Stimulated activated CD4-positive, alpha-beta T cell treated with anti-CD3 and anti-CD28 coated beads, Interleukin-15, amount 100 ng/mL, for 1 hour (primary cell): Measurements from ENCODE around the gene MTHFR.
A peak's percentile ranks its signal among the peaks of the same experiment; 100 is the strongest.

Experiments used
- DNase-seq, 2 donors: peaks; one replicate each; pipeline ENCODE4 v3.0.0-alpha.2; 2020; ENCODE audit warnings: low read depth in 1 of 2, low spot score in 1 of 2

Gene MTHFR

DNA sequence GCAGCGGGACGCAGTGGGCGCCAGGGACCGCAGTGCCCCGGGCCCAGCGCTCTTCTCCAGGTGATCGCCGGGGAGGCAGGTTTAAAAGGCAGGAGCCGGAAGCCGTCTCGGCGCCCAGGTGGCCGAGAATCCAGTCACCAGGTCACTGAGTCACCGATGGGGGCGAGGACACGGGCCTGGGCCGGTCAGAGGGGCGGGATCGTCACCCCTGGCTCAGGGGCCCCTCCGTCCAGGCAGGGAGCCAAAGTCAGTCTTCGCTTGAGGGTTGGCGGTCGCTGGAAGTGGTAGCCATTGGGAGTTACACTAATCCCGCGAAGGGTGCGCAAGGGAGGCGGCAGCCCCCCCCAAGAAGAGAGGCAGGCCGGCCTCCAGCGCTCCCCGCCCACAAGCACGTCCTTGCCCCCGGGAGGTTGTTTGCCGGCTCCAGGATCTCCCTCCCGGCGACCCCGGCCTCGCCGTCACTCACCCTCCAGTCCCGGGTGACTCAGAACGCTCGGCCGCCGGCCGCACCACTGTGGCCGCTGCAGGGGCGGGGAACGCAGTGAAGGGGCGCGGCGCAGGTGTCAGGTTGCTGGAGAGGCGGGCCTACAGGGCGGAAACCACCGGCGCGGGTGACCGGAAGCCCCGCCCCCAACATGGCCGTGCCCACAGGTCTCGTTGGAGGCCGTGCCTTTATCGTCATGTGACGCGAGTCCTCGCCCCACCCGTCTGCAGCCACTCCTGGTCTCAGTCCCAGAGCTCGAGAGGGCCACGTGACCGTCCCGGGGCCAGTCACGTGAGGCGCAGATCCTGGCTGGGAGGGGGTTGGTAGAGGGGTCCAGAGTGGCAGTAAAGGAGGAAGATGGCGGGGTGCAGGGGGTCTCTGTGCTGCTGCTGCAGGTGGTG lies at the start of gene MTHFR, which contains the start of gene CLCN6:
Gene MTHFR, minus strand, starts transcription at position 543 of the 885 bp plus-strand sequence. CDS start 2,848 bp downstream, outside the sequence.
Gene CLCN6, plus strand, starts transcription at position 770 of the 885 bp plus-strand sequence. Its CDS starts 72 bp downstream, at position 842.
- peak; percentile 94 to 96 for DNase-seq

DNA sequence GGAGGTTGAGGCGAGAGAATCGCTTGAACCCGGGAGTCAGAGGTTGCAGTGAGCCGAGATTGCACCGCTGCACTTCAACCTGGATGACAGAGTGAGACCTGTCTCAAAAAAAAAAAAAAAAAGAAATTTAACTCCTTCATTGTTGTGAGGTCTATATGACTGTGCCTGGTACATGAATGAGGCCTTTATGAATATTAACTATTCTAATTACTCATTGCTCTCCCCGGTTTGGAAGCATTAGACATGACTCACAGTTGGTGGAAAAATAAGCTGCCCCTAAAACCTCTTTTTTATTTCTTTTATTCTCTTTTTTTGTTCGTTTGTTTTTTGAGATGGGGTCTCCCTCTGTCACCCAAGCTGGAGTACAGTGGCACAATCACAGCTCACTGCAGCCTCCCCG lies 49.7 kb upstream of the MTHFR start:
- DNase-seq = no peak

DNA sequence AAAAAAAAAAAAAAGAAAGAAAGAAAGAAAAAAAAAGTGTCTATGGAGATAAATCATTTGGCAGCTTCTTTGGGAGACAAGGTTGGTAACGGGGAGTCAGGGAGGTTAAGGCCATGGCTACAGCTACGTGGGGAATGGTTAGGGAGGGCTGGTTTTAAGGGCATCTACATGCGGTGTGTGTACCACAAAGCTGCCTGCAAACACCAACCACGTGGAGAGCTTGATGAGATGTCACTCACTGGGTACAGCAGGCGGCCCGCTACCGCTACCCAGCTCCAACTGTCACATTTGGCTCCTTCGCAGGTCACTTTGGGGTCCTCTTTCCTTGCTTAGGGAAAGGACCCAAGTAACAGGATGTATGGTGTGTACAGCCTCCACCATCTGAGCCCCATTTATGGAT lies 48.8 kb upstream of the MTHFR start:
- no peak for DNase-seq

DNA sequence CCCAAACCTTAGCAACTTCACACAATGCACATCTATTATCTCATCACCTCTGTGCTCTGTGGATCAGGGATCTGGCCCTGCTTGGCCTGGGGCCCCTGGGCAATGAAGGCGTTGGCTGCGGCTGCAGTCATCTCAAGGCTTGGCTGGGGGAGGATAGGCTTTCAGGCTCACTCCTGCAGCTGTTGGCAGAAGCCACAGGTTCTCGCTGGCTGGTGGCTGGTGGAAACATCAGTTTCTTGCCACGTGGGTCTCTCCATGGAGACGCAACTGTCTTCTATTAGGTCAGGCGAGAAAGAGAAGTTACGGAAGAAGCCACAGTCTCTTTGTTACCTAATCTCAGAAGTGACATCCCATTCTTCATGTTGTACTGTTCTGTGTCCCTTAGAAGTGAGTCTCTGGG lies 45.4 kb upstream of the MTHFR start:
- no peak for DNase-seq

DNA sequence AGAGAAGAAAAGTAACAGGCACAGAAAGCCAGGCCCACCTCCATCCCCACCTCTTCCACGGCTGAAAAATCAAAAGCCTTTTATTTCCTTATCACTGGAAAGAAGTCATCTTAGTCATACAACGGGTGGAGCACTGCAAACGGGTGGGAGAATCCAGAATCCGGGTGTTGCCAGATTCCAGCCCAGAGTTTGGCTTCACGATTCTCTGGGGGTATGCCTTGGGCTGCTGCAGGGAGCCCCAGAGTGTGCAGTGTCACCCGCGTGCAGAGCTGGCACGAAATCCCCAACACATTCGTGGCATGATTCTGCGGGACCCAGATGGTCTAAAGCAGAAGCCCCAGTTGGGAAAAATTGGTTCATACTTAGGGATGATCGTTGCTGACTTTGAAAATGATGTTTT lies 44.4 kb upstream of the MTHFR start:
- DNase-seq = no peak

DNA sequence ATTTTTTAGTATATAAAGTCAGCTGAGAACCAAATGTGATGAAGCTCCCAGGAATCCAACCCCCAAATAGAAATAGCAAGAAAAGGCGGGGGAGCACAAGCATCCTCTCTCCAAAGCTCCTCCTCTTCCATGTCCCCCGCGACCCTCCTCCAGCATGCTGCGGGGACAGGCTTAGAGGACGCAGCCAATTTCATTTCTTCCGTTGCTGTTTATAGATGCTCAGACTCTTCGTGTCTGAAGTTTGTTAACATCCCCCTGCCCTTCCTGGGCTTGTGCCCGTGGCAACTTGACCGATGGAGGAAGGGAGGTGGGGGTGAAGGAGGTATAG lies 42.6 kb upstream of the MTHFR start:
- DNase-seq = no peak

DNA sequence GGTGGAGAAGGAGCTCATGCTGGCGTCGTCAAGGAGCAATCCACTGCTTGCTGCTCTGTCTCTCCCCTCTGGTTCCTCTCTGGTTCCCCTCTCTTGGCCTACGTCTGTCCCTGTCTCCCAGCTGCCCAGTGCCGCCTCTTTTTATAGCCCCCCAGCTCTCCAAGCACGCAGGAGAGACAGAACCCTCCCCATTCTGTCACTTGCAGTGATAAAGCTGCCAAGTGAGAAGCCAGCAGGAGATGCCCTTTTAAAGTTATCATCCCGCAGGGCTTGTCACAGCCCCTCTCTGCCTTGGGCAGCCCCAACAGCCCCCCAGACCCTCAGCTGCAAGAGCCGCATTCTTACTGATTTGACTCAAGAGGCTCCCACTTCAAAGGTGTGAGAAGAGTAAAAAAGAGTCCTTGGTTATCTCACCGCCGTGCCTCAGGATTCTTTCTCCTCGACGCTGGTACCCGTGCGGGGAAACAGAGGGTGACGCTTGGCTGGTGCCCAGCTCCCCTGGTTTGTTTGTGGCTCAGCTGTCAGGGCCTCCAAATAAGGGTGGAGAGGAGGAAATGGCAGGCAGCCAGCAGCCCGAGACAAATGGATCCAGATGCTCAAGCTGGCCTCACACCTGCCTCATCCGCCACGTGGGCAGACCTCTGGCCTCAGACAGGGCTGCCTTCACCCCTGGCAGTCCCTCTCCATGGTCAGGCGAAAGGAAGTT lies 42.1 kb upstream of the MTHFR start, which contains the start of gene NPPA:
Gene NPPA, minus strand, starts transcription at position 117 of the 706 bp plus-strand sequence. Its CDS starts 99 bp downstream, at position 18.
- no peak for DNase-seq

DNA sequence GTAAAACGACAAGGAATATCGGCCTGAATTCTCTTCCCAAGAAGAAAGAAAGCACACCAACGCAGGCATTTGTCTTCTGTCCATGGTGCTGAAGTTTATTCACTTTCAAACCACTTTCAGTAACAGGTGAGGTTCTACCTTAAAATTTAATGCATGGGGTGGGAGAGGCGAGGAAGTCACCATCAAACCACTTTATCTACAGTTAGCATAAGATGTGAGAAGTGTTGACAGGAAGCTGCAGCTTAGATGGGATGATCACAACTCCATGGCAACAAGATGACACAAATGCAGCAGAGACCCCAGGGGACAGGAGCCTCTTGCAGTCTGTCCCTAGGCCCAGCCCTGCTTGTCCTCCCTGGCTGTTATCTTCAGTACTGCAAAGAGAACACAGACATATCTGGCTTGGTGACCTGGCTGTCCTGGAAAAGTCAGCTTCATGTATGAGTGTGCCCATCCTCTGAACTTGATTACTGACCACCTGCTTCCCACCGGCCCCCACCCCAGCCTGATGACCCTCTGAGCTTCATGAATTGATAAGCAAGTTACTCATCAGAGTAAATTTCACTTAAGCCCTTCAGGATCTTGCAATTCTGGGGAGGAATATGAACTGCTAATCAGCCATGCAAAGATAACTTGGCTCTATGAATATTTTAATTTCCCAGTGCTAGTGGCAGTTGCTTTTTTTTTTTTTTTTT lies 40.0 kb upstream of the MTHFR start:
- DNase-seq = no peak

DNA sequence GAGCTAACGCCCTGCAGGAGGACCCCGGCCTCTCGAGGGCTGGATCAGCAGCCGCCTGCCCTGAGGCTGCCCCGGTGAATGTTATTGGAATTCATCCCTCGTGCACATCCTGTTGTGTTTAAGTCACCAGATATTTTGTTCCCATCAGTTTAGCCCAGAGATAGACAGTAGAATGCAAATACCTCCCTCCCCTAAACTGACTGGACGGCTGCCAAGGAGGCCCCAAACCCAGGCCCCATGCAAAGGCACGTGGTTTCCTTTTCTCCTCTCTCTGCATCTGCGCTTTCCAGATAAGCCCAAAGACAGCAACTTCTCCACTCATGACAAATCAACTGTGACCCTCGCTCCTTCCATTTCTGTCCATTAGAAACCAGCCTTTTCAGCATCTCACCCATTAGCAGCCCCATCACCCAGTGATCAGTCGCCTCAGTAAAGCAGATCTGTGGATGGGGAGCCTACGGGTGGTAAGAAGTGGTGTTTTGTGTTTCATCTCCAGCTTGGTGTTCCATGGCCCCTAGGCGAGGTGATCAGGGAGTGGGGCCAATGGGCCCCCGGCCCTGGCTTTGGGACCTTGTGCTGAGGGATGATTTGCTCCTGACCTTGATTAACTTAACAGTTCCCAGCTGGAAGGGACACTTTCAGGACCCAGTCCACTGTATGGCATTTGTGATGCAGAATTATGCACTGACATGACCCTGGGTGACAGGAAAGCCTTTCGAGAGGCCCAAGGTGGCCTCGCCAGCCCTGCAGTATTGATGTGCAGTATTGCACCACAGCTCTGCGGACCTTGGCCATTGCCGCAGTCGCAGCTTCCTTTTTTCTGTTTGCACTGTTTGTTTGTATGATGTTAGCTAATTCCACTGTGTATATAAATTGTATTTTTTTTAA lies 36.6 kb upstream of the MTHFR start:
- no peak for DNase-seq

DNA sequence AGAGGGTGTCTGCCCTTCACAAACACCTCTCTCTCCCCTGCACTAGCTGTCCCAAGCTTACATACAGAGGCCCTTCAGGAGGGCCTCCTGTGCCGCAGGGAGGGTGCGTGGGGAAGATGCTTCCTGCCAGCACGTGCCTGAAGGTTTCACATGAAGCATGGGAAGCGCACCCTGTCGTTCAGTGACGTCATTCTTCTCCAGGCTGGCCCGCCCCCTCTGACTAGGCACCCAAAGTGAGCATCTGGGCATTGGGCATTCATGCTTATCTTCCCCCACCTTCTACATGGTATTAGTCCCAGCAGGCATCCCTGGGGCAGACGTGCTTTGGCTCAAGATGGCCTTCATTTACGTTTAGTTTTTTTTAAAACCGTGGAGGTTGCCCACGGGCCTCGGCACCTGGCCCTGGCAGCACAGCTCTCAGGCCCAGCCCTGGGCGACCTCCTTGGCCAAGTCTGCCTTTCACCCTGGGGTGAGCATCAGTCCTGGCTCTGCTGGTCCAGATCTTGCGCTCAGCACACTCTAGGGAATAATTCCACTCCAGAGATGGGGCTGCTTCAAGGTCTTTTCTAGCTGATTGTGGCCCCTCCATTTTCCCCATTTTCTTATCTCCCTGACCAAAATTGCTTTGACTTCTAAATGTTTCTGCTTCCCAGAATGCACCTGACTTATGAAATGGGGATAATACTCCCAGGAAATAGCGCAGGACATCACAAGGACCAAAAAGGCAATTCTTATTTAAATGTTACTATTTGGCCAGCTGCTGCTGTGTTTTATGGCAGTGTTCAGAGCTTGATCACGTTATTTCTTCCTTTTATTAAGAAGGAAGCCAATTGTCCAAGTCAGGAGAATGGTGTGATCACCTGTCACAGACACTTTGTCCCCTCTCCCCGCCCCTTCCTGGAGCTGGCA lies 35.7 kb upstream of the MTHFR start:
- no peak for DNase-seq

DNA sequence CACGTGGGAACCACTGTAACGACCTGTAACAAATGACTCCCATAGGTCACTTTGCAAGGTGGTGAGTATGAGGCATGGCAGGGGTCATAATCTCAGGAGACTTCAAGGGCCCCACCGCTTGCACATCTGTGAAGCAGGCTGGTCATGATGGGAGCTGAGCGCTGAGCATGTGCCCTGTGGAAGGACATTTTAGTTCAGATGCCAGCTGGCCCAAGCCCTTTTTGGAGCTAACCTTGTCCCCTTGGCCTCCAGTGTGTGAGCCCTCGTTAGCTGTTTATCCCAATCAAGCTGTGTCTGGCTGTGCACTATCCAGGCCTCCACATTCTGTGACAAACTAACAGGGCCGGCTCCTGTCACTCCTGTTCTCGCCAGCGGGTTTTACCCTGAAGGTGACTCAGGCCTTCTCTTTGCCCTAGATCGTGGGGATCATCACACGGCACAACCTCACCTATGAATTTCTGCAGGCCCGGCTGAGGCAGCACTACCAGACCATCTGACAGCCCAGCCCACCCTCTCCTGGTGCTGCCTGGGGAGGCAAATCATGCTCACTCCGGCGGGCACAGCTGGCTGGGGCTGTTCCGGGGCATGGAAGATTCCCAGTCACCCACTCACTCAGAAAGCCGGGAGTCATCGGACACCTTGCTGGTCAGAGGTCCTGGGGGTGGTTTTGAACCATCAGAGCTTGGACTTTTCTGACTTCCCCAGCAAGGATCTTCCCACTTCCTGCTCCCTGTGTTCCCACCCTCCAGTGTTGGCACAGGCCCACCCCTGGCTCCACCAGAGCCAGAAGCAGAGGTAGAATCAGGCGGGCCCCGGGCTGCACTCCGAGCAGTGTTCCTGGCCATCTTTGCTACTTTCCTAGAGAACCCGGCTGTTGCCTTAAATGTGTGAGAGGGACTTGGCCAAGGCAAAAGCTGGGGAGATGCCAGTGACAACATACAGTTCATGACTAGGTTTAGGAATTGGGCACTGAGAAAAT lies 34.3 kb upstream of the MTHFR start:
- DNase-seq = no peak

DNA sequence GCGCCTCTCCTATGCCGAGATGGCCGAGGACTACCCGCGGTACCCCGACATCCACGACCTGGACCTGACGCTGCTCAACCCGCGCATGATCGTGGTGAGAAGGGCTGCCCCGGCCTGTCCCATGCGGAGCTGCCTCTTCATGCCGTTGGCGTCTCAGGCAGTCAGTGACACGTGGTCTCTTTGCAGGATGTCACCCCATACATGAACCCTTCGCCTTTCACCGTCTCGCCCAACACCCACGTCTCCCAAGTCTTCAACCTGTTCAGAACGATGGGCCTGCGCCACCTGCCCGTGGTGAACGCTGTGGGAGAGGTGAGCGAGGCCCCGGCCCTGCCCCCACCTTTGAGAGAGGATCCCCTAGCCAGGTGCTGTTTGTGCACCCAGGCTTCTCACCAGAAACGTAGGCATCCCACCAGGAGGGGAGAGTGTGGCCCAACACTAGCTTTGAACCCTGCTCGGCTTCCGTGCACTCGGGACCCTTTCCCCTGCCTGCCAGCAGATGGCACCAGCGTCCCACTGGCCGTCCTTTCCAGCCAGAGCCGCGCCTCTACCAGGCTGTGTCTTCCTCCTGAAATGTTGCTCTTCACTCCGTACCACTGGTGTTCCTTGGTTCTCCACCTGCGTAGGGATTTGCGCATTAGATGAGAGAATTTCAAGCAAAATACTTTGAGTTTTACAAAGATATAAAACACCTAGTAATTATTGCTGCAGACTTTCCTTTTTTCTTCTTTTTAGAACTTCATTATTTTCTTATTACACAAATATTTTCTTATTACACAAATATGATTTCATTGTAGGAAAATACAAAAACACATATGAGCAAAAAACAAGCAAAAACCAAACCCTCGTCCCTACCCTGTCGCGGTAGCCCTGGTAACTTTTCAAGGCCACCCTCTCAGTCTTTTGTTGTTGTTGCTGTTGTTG lies 32.8 kb upstream of the MTHFR start:
- DNase-seq = peak; percentile 60 to 67

DNA sequence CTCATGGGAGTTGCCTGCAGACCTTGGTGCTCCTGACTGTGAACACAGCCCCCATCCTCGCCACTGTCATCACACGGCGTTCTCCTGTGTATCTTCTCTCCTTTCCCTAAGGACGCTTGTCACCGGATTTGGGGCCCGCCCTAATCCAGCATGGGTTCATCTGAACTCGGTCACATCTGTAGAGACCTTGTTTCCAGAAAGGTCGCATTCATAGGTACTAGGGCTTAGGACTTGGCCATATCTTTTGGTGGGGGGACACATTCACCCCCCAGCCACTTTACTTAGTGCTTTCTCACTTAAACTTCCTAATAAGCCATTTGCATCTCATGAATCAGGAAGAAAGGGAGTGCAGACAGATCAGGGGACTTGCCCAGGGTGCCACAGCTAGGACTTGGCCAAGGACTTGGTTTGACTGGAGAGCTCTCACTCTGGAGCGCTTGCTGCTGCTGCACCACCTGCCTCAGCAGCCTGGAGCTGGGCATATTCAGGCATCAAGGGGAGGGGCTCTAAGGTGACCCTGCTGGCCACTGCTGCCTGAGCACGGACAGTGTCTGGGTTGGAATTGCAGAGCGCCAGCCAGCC lies 32.1 kb upstream of the MTHFR start:
- no peak for DNase-seq

DNA sequence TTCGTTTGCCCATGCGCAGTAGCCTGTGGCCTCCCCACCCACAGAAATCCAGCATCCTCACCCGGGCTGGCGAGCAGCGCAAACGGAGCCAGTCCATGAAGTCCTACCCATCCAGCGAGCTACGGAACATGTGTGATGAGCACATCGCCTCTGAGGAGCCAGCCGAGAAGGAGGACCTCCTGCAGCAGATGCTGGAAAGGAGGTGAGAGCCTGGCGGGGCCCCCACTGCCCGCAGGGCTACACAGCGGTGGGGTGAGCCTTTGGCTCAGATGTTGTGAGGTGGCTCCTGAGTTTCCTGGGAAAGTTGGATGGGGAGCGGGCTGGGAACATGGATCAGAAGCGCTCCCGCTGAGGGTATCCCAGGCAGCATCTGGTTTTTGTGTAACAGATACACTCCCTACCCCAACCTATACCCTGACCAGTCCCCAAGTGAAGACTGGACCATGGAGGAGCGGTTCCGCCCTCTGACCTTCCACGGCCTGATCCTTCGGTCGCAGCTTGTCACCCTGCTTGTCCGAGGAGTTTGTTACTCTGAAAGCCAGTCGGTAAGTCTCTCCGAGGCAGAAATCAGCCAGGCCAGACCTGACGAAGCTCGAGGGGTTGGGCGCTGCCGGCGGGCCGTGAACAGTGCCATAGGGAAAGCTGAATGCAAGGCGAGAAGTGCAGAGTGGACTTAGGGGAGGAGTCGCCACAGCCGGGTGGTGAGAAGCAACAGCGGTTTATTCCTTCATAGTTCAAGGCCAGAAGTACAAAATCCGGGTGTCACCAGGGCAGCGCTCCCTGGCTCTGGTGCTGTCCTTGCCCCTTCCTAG lies 31.4 kb upstream of the MTHFR start:
- no peak for DNase-seq

DNA sequence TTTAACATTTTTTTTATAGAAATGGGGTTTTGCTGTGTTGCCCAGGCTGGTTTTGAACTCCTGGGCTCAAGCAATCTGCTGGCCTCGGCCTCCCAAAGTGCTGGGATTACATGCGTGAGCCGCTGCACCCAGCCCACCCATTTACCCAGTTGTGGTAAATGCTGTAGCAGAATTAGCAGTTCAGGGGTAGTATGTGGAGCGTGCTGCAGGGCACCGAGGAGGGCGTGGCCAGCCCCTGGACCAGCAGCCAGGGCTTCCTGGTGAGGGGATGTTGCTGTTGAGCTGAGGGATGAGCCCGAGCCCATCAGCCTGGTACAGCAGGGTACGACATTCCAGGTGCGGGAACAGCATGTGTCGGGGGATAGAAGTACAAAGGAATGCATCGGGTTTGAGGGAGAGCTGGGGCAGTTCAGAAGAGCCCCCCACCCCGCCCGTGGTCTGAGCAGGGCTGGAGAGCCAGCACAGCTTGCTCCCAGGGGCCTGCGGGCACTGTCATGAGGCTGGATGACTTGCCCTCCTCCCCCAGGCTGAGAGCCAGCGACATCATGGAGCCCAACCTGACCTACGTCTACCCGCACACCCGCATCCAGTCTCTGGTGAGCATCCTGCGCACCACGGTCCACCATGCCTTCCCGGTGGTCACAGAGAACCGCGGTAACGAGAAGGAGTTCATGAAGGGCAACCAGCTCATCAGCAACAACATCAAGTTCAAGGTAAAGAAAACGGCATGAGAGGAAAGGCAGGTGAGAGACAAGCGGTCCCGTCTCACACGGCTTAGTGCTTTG lies 29.9 kb upstream of the MTHFR start:
- no peak for DNase-seq
